EH (cell line): Measurements from ENCODE around the gene POU4F2.
"Not testable (repeated sequence)": the region's sequence is repeated elsewhere in the genome, so short reads cannot be mapped to it uniquely, and the experiment has no call there.

Experiments
- DNase-seq: peaks from one replicate; pipeline ENCODE4 v3.0.0-alpha.2; 2015; ENCODE audit warnings: low read depth

The POU4F2 gene

DNA sequence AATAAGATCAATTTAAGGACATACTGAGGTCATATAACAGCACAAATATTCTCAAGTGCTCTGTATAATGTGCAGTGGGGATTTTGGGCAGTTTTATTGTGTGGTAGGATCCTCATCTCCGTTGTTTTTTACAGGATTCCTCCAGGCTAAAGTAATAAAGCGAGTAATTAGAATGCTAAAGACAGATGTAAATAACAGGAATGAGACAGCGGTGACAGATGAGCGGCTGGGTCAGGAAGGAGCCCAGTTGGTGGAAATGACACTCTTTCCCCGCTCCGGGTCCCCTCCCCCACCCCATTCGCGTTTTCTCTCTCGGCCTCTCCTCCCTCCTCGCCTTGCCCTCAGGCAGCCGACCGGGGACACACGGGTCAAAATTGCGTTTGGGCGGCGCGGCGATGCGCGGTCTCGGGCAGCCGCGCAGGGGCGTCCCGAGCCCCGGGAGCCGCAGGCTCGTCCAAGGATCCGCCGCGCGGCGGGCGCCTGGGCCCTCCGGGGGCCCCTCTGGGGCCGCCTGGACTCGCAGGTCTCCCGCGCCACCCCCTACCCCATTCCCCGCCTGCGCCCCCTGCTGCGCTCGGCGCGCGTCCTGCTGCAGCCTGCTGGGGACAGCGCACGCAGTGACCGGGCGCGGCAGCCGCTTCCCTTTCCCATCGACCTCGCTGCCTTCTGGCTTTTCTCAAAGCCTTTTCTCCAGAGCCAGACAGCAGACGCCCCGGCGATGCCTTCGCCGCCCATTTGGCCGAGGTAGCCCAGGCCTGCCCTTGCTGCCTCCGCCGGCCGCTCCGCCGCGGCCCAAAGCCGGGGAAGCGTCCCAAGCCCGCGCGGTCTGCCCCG lies 16.2 kb downstream of the POU4F2 start:
- peak; percentile 27 for DNase-seq

DNA sequence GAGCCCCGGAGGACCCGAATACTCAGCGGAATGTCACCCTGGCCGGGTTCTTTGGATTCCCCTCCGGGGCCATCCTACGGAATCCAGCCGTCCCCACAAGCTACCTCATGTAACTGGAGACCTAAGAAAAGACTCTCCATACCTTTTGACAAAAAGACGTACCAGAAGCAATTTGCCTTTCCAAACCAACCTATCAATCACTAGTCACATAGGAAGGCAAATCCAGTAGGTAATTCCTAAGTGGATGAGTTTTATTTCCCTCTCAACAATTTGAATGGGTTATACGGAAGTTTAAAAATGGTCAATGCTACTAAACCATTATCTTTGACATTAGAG lies 16.8 kb downstream of the POU4F2 start:
- DNase-seq, result no peak

DNA sequence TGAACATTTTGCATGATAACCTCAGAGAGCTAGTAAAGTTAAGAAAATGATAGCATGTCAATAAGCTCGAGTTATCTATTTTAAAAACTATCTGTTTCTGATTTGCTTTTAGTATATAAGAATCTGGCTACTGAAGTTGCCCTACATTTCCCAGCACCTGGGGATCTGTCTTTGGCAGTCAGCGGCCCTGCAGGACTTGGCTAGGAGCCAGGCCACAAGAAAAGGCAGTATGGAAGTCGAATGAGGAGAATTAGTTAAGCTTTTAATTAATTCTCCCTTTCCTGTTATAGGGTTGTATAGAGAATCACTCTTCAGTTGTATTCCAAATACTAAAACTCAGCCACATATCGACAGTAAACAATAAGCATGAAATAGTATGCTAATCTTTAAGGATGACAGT lies 22.7 kb downstream of the POU4F2 start:
- no peak for DNase-seq

DNA sequence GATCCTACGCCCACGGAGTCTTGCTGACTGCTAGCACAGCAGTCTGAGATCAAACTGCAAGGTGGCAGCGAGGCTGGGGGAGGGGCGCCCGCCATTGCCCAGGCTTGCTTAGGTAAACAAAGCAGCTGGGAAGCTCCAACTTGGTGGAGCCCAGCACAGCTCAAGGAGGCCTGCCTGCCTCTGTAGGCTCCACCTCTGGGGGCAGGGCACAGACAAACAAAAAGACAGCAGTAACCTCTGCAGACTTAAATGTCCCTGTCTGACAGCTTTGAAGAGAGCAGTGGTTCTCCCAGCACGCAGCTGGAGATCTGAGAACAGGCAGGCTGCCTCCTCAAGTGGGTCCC lies 25.2 kb downstream of the POU4F2 start:
- DNase-seq, result not testable (repeated sequence)

DNA sequence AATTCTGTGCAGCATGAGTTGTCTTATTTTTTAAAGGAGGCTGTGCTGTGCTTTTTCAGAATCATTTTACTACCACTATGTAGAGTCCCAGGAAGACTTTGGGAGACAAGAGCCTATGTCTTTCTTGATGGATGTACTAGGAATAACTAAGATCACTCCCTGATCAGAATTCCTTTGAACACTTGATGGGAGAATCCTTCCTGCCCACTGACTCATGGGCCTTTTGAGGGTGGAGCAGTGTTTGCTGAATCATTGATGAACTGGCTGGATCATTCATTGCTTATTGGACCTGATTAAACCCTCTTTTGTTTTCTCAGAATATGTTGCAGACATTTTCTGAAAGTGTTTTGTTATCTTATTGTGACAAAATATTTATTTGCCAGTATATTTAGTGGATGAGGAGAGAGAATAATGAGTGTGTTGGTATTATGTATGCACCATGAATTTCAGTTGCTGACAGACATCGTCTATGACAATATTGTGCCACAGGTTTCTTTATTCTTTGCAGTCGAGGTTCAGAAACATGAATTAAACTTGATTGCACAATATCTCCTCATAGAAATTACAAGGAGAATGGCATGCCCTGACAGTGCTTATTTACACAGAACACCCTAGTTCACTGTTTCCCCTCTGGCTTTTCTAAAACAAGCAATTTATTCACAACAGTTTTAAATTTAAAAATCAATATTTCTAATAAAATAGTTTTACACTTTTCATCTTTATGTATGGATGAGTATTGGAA lies 36.3 kb downstream of the POU4F2 start:
- DNase-seq, result no peak
